ENCODE measurements around the gene KRABD2.
A peak's percentile ranks its signal among the peaks of the same experiment; 100 is the strongest.
"Not testable (repeated sequence)": the region's sequence is repeated elsewhere in the genome, so short reads cannot be mapped to it uniquely, and the experiment has no call there.

KRABD2 gene

DNA sequence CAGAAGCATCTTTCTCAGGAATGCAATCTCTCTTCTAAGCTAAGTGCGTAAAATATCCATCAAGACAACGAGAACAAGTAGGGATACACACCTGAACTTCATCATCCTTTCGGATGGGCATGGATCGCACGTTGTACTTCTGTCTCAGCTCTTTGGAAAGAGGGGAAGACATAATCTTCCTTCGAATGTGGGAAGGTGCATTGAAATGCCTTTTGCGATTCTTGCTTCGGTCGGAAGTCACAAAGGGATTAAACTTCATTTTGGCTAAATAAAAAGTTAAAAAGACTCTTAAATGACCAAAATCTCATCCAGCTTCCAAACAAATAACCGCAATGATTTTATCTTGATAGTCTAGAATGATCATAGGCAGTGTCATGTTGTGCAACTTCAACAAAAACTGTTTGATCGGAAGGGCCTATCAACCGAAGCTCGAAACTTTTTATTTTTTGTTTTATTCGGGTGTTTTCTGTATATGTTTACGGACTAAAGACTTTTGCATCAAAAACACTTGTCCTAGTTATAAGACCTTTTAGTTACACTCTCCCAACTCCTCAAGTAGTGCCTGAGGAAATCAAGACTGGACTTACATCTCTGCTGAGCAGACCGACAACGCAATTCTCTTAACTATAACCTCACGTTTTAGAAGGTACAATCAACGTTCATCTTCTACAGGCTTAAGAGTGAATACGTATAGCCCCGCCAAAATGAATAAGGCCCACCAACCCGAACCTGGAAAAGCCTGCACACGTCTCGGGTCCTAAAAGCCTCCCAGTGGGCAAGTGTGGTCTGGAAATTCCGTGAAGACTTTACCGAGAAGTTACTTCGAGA is 5.8 kb upstream of the KRABD2 start:
- DNase-seq (ENCODE audit: low spot score in 2 of 2) (no peak), ATAC-seq (no peak)
- Mint-ChIP-seq H3K9me3 (no peaks in the 10 kb centered on the region), H3K27ac (peak overlapping the region; percentile 99), H3K4me1 (peaks cover 60% of the 10 kb centered on the region), H3K36me3 (peaks cover 61% of the 10 kb centered on the region), H3K4me3 (peak overlapping the region; percentile 99)

DNA sequence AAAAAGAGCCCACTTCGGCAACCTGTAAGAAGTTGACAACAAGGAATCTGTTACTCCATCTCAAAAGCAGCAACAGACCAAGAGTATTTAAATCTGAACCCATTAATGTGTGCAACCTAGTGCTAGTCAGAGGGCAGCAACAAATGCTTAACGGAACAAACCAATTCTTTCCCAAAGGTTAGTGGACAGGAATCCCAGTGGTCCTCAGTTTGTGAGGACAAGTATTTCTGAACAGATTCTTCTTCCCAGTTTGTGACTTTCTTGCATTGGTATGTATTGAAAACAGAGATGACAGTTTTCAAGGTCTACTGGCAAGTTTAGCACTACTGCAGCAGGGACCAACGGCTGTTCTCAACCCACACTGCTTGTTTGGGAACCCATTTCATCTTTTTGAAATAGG is 3.5 kb upstream of the KRABD2 start:
- H3K27ac Mint-ChIP-seq, result peak overlapping the region; percentile 99
- peaks cover 83% of the 10 kb centered on the region for H3K36me3 Mint-ChIP-seq
- no peak for ATAC-seq
- peaks cover 65% of the 10 kb centered on the region for H3K4me1 Mint-ChIP-seq
- peak overlapping the region; percentile 99 for H3K4me3 Mint-ChIP-seq
- no peak for DNase-seq (ENCODE audit: low spot score in 2 of 2)
- no peaks in the 10 kb centered on the region for H3K9me3 Mint-ChIP-seq

DNA sequence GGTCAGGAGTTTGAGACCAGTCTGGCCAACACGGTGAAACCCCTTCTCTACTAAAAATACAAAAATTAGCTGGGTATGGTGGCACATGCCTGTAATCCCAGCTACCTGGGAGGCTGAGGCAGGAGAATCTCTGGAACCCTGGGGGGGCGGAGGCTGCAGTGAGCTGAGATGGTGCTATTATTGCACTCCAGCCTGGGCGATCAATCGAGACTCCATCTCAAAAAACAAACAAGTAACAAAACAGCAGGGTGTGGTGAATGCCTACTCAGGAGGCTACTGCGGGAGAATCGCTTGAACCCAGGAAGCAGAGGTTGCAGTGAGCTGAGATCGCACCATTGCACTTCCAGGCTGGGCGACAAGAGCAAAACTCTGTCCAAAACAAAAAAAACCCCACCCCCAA is 1.6 kb upstream of the KRABD2 start:
- not testable (repeated sequence) for H3K9me3 Mint-ChIP-seq; ATAC-seq; H3K4me3 Mint-ChIP-seq; DNase-seq (ENCODE audit: low spot score in 2 of 2)
- Mint-ChIP-seq H3K4me1 (peaks cover 54% of the 10 kb centered on the region), H3K36me3 (peaks cover 82% of the 10 kb centered on the region), H3K27ac (peak overlapping the region; percentile 51)

DNA sequence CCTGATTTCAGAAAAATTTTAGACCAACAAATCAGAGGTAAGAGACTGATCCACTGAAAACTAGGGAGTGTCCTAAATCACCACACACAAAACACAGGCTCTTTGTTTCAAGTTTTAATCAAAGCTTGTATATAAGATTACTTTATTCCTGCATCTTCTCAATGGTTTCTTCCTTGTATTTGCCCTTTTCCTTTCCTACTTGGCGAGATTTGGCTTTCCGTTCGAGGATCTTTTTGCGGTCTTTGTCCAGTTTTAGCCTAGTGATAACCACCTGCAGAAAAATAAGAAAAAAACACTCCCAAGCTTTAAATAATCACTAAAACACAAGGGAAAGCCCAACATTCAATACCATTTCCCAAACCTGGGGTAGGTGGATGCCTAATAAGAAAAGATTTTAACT is 918 bp upstream of the KRABD2 start:
- Mint-ChIP-seq H3K9me3 (no peaks in the 10 kb centered on the region), H3K36me3 (peaks cover 75% of the 10 kb centered on the region), H3K27ac (peak overlapping the region; percentile 51), H3K4me1 (peaks cover 54% of the 10 kb centered on the region), H3K4me3 (peak overlapping the region; percentile 75)
- DNase-seq (ENCODE audit: low spot score in 2 of 2) (no peak), ATAC-seq (no peak)

DNA sequence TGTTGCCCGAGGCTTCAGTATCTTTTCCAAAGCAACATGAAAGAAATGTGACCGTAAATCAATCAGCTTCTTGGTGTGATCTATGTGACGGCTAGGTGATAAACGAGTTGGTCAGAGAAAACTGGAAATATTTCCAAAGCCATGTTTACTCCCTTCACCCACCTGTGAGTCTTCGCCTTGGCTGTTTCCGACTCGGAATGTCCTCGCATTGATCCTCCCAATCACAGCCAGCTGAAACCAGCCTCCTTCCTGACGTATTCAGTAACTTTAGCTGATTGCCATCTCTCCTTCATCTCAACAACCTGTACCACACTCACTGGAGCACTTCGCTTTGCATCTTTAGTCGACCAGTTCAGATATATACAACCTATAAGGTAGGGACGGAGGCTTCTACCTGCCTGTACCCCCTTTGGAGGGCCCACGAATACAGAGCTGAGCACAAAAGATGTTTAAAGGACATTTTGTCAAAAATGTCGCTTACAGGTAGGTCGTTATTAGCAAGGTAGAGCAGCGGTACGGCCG is 705 bp downstream of the KRABD2 start:
- peak overlapping the region; percentile 51 for H3K27ac Mint-ChIP-seq
- H3K9me3 Mint-ChIP-seq, result no peaks in the 10 kb centered on the region
- peaks cover 59% of the 10 kb centered on the region for H3K36me3 Mint-ChIP-seq
- ATAC-seq, result no peak
- H3K4me3 Mint-ChIP-seq, result peak overlapping the region; percentile 75
- peaks cover 48% of the 10 kb centered on the region for H3K4me1 Mint-ChIP-seq
- no peak for DNase-seq (ENCODE audit: low spot score in 2 of 2)

DNA sequence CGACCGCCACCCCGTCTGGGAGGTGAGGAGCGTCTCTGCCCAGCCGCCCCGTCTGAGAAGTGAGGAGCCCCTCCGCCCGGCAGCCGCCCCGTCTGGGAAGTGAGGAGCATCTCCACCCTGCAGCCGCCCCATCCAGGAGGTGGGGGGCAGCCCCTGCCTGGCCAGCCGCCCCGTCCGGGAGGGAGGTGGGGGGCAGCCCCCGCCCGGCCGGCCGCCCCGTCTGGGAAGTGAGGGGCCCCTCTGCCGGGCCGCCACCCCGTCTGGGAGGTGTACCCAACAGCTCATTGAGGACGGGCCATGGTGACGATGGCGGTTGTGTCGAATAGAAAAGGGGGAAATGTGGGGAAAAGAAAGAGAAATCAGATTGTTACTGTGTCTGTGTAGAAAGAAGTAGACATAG is 2.6 kb downstream of the KRABD2 start:
- H3K4me3 Mint-ChIP-seq; H3K9me3 Mint-ChIP-seq; DNase-seq (ENCODE audit: low spot score in 2 of 2); ATAC-seq; H3K27ac Mint-ChIP-seq: not testable (repeated sequence)
- peaks cover 56% of the 10 kb centered on the region for H3K36me3 Mint-ChIP-seq
- peaks cover 32% of the 10 kb centered on the region for H3K4me1 Mint-ChIP-seq

DNA sequence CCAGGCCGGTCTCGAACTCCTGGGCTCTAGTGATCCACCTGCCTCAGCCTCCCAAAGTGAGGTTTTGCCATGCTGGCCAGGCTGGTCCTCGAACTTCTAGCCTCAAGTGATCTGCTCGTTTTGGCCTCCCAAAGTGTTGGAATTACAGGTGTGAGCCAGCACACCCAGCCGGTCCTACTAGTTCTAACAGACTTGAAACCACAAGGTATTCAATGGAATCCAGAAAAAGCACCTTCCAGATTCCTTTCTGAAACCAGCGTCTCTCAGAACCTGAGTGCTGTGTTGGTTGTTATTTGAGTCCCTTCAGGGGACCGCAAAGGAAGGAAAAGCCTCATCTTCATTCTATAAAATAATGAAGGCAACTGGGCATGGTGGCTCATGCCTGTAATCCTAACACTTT is 4.1 kb downstream of the KRABD2 start:
- H3K4me3 Mint-ChIP-seq, result no peak overlapping the region
- H3K9me3 Mint-ChIP-seq, result no peaks in the 10 kb centered on the region
- H3K36me3 Mint-ChIP-seq, result peaks cover 41% of the 10 kb centered on the region
- peaks cover 18% of the 10 kb centered on the region for H3K4me1 Mint-ChIP-seq
- no peak for DNase-seq (ENCODE audit: low spot score in 2 of 2)
- H3K27ac Mint-ChIP-seq, result no peak overlapping the region
- ATAC-seq, result no peak

DNA sequence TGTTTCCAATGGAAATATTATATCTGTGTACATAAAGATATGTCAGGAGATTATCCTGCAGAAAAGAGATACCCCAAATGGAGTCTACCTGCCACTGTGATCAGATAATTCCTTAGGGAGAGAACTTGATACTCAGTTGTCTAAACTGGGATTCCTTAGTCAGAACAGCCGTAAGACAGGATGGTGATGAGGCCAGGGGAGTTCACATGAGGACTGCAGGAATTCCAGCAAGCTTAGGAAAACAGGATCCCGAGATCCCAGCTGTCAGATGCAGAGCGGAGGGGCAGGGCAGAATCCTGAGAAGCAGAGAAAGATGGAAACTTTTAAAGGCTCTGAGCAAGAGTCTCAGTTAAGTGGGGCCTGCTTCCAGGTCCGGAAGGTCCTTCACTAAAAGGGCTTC is 4.7 kb downstream of the KRABD2 start:
- H3K4me1 Mint-ChIP-seq, result peaks cover 15% of the 10 kb centered on the region
- peaks cover 35% of the 10 kb centered on the region for H3K36me3 Mint-ChIP-seq
- ATAC-seq, result no peak
- H3K27ac Mint-ChIP-seq, result no peak overlapping the region
- DNase-seq (ENCODE audit: low spot score in 2 of 2), result no peak
- no peaks in the 10 kb centered on the region for H3K9me3 Mint-ChIP-seq
- no peak overlapping the region for H3K4me3 Mint-ChIP-seq

DNA sequence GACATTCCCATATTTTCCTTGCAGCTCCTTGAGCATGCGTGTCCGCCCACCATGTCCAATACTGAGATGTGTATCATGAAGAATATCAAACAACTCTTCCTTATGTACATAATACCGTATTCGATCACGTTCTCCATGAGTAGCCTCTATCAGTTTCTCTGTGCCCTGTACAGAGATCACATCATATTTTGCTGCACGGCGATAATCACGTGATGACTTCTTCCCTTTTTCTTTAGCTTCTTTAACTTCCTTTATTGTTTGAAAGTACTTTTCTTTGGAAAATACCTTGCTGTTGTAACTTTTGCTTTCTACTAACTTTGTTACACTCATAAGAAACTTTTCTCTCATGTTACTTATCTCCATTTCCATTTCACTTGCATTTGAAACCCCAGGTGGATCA is 6.6 kb downstream of the KRABD2 start:
- ATAC-seq, result no peak
- DNase-seq (ENCODE audit: low spot score in 2 of 2), result no peak
- H3K36me3 Mint-ChIP-seq, result peaks cover 21% of the 10 kb centered on the region
- no peak overlapping the region for H3K4me3 Mint-ChIP-seq
- no peaks in the 10 kb centered on the region for H3K4me1 Mint-ChIP-seq
- no peak overlapping the region for H3K27ac Mint-ChIP-seq
- H3K9me3 Mint-ChIP-seq, result no peaks in the 10 kb centered on the region

DNA sequence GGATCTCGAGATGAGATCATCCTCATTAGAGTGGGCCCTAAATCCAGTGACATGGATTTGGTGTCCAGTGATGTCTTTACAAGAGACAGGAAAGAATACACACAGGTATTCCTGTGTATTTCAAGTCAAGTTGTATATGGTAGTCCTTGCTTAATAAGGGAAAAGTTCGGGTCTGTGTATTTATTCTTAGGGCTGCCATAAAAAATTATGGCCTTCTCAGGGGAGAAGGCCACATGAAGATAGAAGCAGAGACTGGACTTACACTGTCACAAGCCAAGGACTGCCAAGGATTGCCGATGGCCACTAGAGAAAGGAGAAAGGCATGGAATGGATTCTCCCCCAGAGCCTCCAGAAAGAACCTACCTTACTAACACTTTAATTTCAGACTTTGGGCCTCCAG is 8.3 kb downstream of the KRABD2 start:
- no peak for ATAC-seq
- no peak overlapping the region for H3K4me3 Mint-ChIP-seq
- no peaks in the 10 kb centered on the region for H3K4me1 Mint-ChIP-seq
- H3K27ac Mint-ChIP-seq, result no peak overlapping the region
- no peaks in the 10 kb centered on the region for H3K9me3 Mint-ChIP-seq
- DNase-seq (ENCODE audit: low spot score in 2 of 2), result no peak
- H3K36me3 Mint-ChIP-seq, result peaks cover 20% of the 10 kb centered on the region

DNA sequence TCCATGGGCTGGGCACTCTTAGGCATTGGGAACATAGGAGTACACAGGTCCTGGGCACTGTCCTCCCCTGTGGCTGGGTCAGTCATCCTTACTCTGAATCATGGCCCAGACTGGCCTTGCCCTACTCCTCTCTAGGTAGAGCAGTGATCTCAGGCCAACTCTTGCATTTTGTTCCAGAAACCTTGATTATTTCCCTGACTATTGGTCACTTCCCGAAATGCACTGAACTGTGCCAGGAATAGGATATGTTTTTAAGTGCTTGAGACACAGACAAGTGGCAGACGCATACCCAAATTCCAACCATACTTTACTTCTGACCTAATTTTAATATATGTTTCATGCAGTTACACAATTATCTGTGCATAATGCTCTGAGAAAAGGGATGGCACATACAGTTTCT is 10.3 kb downstream of the KRABD2 start:
- Mint-ChIP-seq H3K4me3 (no peak overlapping the region), H3K36me3 (peaks cover 20% of the 10 kb centered on the region), H3K9me3 (no peaks in the 10 kb centered on the region), H3K4me1 (no peaks in the 10 kb centered on the region), H3K27ac (peak overlapping the region; percentile 33)
- ATAC-seq (no peak), DNase-seq (ENCODE audit: low spot score in 2 of 2) (no peak)

DNA sequence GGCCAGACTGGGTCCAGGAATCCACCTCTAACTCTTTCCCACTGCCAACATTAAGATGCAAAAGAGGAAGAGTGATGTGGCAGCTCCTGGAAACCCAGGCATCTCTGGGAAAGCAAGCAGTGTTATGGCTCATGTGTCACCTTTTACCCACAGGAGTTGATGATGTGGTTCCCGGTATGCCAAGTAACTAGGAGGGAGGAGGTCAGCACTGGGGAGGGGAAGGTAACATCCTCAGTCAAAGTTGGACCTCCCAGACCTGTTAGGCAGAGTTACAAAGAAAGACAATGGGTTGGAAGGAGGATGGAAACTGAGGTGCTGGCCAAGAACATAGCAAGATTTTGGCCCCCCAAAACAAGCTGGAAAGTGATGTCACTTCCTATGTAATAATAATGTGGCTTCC is 11.4 kb downstream of the KRABD2 start:
- DNase-seq (ENCODE audit: low spot score in 2 of 2), result no peak

DNA sequence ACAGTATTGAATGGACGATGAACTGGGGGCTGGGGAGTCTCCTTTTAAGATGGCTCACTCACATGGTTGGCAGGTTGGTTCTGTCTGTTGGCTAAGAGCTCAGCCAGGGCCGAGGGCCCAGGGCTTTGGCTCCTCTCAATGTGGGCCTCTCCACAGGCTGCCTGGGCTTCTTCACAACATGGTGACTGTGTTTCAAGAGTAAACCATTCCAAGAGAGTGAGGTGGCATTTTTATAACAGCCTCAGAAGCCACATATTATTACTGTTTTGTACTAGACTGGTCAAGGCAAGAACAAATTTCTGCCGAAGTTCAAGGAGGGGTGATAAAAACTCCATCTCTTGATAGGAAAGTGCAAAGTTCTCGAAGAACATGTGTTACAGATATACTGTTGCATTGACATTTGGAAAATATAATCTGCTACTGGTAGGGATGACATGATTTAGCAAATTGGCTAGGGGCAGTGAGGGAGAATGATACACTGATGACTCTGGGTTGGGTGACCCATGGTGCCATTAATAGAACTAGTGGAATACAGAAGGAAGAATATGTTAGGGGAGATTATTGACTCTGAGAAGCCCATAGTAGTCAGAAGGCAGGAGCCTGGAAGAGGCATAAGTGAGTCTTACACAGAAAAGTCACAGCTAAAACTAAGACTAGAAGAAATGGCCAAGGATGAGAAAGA is 13.7 kb downstream of the KRABD2 start:
- DNase-seq (ENCODE audit: low spot score in 2 of 2), result no peak
- no peaks in the 10 kb centered on the region for H3K9me3 Mint-ChIP-seq
- H3K4me3 Mint-ChIP-seq, result no peak overlapping the region
- H3K36me3 Mint-ChIP-seq, result peaks cover 4% of the 10 kb centered on the region
- peaks cover 7% of the 10 kb centered on the region for H3K4me1 Mint-ChIP-seq
- H3K27ac Mint-ChIP-seq, result no peak overlapping the region
- no peak for ATAC-seq

More for the DNA sequence above, 11.4 kb downstream of the KRABD2 start:
- Mint-ChIP-seq H3K9me3 (no peaks in the 10 kb centered on the region), H3K36me3 (peaks cover 17% of the 10 kb centered on the region), H3K4me1 (no peaks in the 10 kb centered on the region), H3K4me3 (no peak overlapping the region), H3K27ac (no peak overlapping the region)
- ATAC-seq, result no peak

DNA sequence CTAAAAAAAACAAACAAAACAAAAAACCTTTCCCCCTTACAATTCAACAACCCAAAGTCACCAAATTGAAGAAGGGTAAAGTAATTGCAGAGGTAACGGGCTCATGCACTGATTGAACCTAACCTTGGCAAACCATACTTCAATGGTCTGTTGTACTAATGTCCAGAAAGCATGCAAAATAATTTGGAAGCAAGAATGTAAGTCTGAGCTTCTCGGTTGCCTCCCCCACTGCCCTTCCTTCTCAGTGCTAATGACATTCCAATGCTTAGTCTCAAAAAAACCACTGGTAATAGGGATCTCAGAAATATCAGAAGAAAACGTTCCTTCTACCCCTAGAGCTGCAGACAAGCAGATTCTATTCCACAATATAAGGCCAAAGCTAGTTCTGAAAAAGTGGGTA is 15.8 kb downstream of the KRABD2 start:
- DNase-seq (ENCODE audit: low spot score in 2 of 2), result no peak
- peak overlapping the region; percentile 39 for H3K27ac Mint-ChIP-seq
- ATAC-seq, result no peak
- H3K36me3 Mint-ChIP-seq, result no peaks in the 10 kb centered on the region
- peaks cover 7% of the 10 kb centered on the region for H3K4me1 Mint-ChIP-seq
- H3K9me3 Mint-ChIP-seq, result no peaks in the 10 kb centered on the region
- no peak overlapping the region for H3K4me3 Mint-ChIP-seq

DNA sequence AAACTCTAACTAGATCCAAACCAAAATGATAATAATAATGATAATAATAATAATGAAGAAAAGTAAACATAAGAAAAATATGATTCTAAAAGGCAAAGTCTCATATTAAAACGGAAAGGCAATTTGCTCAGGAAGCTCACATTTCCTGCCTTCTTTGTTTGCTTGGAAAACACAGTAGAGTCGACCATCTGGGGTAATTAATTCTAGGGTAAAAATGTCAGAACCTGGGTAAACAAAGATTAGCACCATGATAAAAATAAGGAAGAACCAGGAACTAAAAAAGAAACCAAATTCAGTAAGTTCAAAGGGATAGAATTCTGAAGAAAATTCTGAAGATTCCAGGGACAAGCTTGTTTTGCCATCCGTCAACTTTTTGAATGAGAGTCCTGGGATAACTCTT is 16.2 kb downstream of the KRABD2 start:
- DNase-seq (ENCODE audit: low spot score in 2 of 2), result no peak
- Mint-ChIP-seq H3K4me1 (peaks cover 7% of the 10 kb centered on the region), H3K36me3 (no peaks in the 10 kb centered on the region), H3K4me3 (no peak overlapping the region), H3K9me3 (no peaks in the 10 kb centered on the region), H3K27ac (no peak overlapping the region)
- ATAC-seq, result no peak

DNA sequence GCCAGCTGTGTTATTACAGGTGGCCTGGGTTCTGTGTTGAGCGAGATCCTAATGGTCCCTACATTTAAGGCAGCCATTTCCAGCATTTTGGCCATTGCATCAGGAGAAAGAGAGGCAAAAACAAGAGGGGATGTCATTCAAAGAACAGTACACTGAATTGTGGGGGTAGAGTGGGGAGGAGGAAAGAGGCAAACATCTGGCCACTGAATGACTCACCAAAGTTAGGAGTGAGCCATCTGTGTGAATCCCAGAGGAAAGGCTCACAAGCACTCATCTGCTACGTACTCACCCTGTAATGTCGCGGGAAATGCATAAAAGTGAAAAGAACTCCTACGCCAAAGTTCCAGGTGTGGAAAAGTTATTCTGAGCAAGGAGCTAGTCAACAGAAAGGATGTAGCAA is 16.7 kb downstream of the KRABD2 start:
- DNase-seq (ENCODE audit: low spot score in 2 of 2), result no peak
- ATAC-seq, result no peak
- Mint-ChIP-seq H3K4me3 (no peak overlapping the region), H3K9me3 (no peaks in the 10 kb centered on the region), H3K4me1 (peaks cover 7% of the 10 kb centered on the region), H3K36me3 (no peaks in the 10 kb centered on the region), H3K27ac (no peak overlapping the region)

Measured in stimulated activated effector memory CD8-positive, alpha-beta T cell treated with anti-CD3 and anti-CD28 coated beads, Interleukin-12 subunit alpha, Interleukin-12 subunit beta, amount 100 ng/mL, for 72 hours (primary cell).